ENCODE data around the gene TRIM49D2. TPM values are rescaled to one million over a fixed set of nuclear protein-coding genes. Genes with fewer than 3 reads are reported as not detected.
A peak's percentile ranks its signal among the peaks of the same experiment; 100 is the strongest.
"Not testable (repeated sequence)": the region's sequence is repeated elsewhere in the genome, so short reads cannot be mapped to it uniquely, and the experiment has no call there.

TRIM49D2 gene
- total RNA-seq: 1 to 10 TPM in 1 of 3 donors, not detected in 2; 2.5 TPM
- total RNA-seq (2013): not detected

DNA sequence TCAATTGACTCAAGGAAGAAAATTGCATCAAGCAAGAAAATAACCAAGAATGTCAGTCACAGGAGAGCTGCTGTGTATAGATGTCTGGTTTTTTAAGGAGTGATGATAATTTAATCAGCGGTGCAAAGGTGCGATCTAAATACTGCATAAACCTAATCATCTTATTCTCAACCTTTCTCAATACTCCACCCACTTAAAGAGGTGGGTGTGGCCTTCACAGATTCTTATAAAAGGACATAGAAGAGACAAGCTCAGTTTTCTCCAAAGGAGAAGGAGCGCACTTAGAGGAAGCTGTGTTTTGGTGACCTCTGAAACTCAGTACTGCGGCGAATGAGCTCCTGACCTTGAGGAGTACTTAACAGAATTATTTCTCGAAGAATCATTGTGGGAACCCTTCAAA, at the start of gene TRIM49D2:
Gene TRIM49D2 (plus strand): TSS at position 301 of the 400 bp plus-strand sequence. CDS start 2,698 bp downstream, outside the sequence.
- H3K27me3 Mint-ChIP-seq (ENCODE audit: low read depth in 2 of 2); intact Hi-C loops (cut with micrococcal nuclease); H3K4me3 Mint-ChIP-seq: not testable (repeated sequence)

DNA sequence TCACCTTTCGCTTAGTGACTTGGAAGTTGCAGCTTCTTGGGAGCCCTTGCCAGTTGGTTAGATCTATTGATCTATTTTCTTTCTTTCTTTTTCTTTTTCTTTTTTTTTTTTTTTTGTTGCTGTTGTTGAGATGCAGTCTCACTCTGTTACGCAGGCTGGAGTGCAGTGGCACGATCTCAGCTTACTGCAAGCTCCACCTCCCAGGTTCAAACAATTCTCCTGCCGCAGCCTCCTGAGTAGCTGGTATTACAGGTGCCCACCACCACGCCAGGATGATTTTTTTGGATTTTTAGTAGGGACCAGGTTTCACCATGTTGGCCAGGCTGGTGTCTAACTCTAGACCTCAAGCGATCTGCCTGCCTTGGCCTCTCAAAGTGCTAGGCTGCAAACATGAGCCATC, 46.4 kb upstream of the TRIM49D2 start:
- DNase-seq; H3K9me3 ChIP-seq (ENCODE audit: control insufficient read depth, insufficient read depth, low read length); H3K4me3 Mint-ChIP-seq; ATAC-seq; H3K27me3 Mint-ChIP-seq (ENCODE audit: low read depth in 2 of 2); H3K27me3 ChIP-seq (ENCODE audit: control insufficient read depth, insufficient read depth, low read length); H3K9me3 Mint-ChIP-seq; H3K27ac ChIP-seq (ENCODE audit: low read length); H3K27ac Mint-ChIP-seq; H3K36me3 ChIP-seq (ENCODE audit: control insufficient read depth, insufficient read depth, low read length); H3K4me1 Mint-ChIP-seq; H3K4me1 ChIP-seq (ENCODE audit: control insufficient read depth, insufficient read depth, low read length); H3K4me3 ChIP-seq (ENCODE audit: low read length); H3K36me3 Mint-ChIP-seq; intact Hi-C loops (cut with micrococcal nuclease): not testable (repeated sequence)
- whole genome bisulfite sequencing (ENCODE audit: insufficient coverage): no CpG with 5 or more reads among the region's 6 CpGs

More for the DNA sequence above, at the start of gene TRIM49D2:
- no CpG with 5 or more reads among the region's 6 CpGs for WGBS (ENCODE audit: insufficient coverage)
- not testable (repeated sequence) for H3K4me3 ChIP-seq (ENCODE audit: low read length); H3K27ac ChIP-seq (ENCODE audit: low read length); DNase-seq; H3K9me3 Mint-ChIP-seq; ATAC-seq; H3K36me3 ChIP-seq (ENCODE audit: control insufficient read depth, insufficient read depth, low read length); H3K9me3 ChIP-seq (ENCODE audit: control insufficient read depth, insufficient read depth, low read length); H3K27me3 ChIP-seq (ENCODE audit: control insufficient read depth, insufficient read depth, low read length); H3K4me1 ChIP-seq (ENCODE audit: control insufficient read depth, insufficient read depth, low read length); H3K36me3 Mint-ChIP-seq; H3K4me1 Mint-ChIP-seq; H3K27ac Mint-ChIP-seq

GRCh38 chr11:89893245-89893644, 30.6 kb upstream of the TRIM49D2 start:
- H3K36me3 Mint-ChIP-seq; H3K9me3 ChIP-seq (ENCODE audit: control insufficient read depth, insufficient read depth, low read length); intact Hi-C loops (cut with micrococcal nuclease); H3K4me1 ChIP-seq (ENCODE audit: control insufficient read depth, insufficient read depth, low read length); H3K36me3 ChIP-seq (ENCODE audit: control insufficient read depth, insufficient read depth, low read length); H3K27ac Mint-ChIP-seq; H3K27ac ChIP-seq (ENCODE audit: low read length); H3K4me1 Mint-ChIP-seq; H3K27me3 ChIP-seq (ENCODE audit: control insufficient read depth, insufficient read depth, low read length); H3K4me3 Mint-ChIP-seq; DNase-seq; H3K9me3 Mint-ChIP-seq; H3K27me3 Mint-ChIP-seq (ENCODE audit: low read depth in 2 of 2); H3K4me3 ChIP-seq (ENCODE audit: low read length): not testable (repeated sequence)
- peak in 1 of 3 donors; percentile 80 for ATAC-seq
- no CpG with 5 or more reads among the region's 3 CpGs for WGBS (ENCODE audit: insufficient coverage)

- not testable (repeated sequence) for H3K9me3 Mint-ChIP-seq
Observed at GRCh38 chr11:89900809-89901208, 23.1 kb upstream of the TRIM49D2 start.

DNA sequence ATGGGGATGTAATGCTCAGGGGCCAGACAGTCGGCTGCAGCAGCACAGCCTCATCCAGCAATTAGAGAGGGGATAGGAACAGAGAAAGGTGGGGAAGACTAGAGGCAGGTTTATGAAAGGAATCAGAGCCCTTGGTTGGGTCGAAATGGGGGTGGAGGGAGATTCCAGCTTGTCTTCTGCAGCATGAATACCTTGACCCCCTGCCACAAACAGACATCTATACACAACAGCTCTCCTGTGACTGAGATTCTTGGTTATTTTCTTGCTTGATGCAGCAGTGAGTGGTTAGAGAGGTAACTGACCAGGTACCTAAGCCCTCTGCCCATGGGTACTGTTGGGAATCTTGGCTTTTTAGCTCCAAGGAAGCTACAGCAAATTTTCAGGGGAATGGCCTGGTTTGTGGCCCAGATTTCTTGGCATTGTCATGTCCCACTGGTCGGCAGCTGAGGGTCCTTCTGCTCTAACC, 1.6 kb upstream of the TRIM49D2 start, which contains the start of gene TRIM49D1:
Gene TRIM49D1 (minus strand): TSS at position 51 of the 466 bp plus-strand sequence. CDS start 4,535 bp downstream, outside the sequence.
- no peak for DNase-seq
- Mint-ChIP-seq H3K4me1 (no peaks in the 10 kb centered on the region), H3K4me3 (no peak within 1 kb of the TSS), H3K27me3 (ENCODE audit: low read depth in 2 of 2) (no peaks in the 10 kb centered on the region), H3K36me3 (no peaks in the 10 kb centered on the region), H3K9me3 (no peaks in the 10 kb centered on the region), H3K27ac (no peak within 1 kb of the TSS)
- Histone ChIP-seq H3K4me3 (ENCODE audit: low read length) (no peak within 1 kb of the TSS), H3K27me3 (ENCODE audit: control insufficient read depth, insufficient read depth, low read length) (no peaks in the 10 kb centered on the region), H3K4me1 (ENCODE audit: control insufficient read depth, insufficient read depth, low read length) (no peaks in the 10 kb centered on the region), H3K36me3 (ENCODE audit: control insufficient read depth, insufficient read depth, low read length) (no peaks in the 10 kb centered on the region), H3K27ac (ENCODE audit: low read length) (no peak within 1 kb of the TSS), H3K9me3 (ENCODE audit: control insufficient read depth, insufficient read depth, low read length) (no peaks in the 10 kb centered on the region)
- intact Hi-C loops (cut with micrococcal nuclease): no loop called here
- 58% methylated on average over 1 of the region's 3 CpGs for WGBS (ENCODE audit: insufficient coverage)
- TF ChIP-seq, protein P1, sequence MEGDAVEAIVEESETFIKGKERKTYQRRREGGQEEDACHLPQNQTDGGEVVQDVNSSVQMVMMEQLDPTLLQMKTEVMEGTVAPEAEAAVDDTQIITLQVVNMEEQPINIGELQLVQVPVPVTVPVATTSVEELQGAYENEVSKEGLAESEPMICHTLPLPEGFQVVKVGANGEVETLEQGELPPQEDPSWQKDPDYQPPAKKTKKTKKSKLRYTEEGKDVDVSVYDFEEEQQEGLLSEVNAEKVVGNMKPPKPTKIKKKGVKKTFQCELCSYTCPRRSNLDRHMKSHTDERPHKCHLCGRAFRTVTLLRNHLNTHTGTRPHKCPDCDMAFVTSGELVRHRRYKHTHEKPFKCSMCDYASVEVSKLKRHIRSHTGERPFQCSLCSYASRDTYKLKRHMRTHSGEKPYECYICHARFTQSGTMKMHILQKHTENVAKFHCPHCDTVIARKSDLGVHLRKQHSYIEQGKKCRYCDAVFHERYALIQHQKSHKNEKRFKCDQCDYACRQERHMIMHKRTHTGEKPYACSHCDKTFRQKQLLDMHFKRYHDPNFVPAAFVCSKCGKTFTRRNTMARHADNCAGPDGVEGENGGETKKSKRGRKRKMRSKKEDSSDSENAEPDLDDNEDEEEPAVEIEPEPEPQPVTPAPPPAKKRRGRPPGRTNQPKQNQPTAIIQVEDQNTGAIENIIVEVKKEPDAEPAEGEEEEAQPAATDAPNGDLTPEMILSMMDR (IDR thresholded peaks at IDR 0.05): no peak
- no peak for ATAC-seq

More at GRCh38 chr11:89900809-89901208, 23.1 kb upstream of the TRIM49D2 start:
- H3K36me3 Mint-ChIP-seq; intact Hi-C loops (cut with micrococcal nuclease); H3K27ac Mint-ChIP-seq; H3K4me1 Mint-ChIP-seq; DNase-seq; H3K4me3 ChIP-seq (ENCODE audit: low read length); H3K4me1 ChIP-seq (ENCODE audit: control insufficient read depth, insufficient read depth, low read length); H3K9me3 ChIP-seq (ENCODE audit: control insufficient read depth, insufficient read depth, low read length); H3K27me3 Mint-ChIP-seq (ENCODE audit: low read depth in 2 of 2); H3K27ac ChIP-seq (ENCODE audit: low read length); H3K27me3 ChIP-seq (ENCODE audit: control insufficient read depth, insufficient read depth, low read length); H3K4me3 Mint-ChIP-seq; H3K36me3 ChIP-seq (ENCODE audit: control insufficient read depth, insufficient read depth, low read length): not testable (repeated sequence)
- no CpG with 5 or more reads among the region's 14 CpGs for WGBS (ENCODE audit: insufficient coverage)
- peak in 1 of 3 donors; percentile 34 for ATAC-seq

GRCh38 chr11:89960833-89961232, 37.0 kb downstream of the TRIM49D2 start:
- H3K27me3 Mint-ChIP-seq (ENCODE audit: low read depth in 2 of 2); H3K4me1 Mint-ChIP-seq; H3K27me3 ChIP-seq (ENCODE audit: control insufficient read depth, insufficient read depth, low read length); H3K4me3 Mint-ChIP-seq; H3K9me3 ChIP-seq (ENCODE audit: control insufficient read depth, insufficient read depth, low read length); H3K27ac Mint-ChIP-seq; DNase-seq; H3K36me3 Mint-ChIP-seq; H3K4me1 ChIP-seq (ENCODE audit: control insufficient read depth, insufficient read depth, low read length); H3K9me3 Mint-ChIP-seq; ATAC-seq; H3K4me3 ChIP-seq (ENCODE audit: low read length); H3K36me3 ChIP-seq (ENCODE audit: control insufficient read depth, insufficient read depth, low read length); intact Hi-C loops (cut with micrococcal nuclease); H3K27ac ChIP-seq (ENCODE audit: low read length): not testable (repeated sequence)
- WGBS (ENCODE audit: insufficient coverage): no CpG with 5 or more reads among the region's 6 CpGs

DNA sequence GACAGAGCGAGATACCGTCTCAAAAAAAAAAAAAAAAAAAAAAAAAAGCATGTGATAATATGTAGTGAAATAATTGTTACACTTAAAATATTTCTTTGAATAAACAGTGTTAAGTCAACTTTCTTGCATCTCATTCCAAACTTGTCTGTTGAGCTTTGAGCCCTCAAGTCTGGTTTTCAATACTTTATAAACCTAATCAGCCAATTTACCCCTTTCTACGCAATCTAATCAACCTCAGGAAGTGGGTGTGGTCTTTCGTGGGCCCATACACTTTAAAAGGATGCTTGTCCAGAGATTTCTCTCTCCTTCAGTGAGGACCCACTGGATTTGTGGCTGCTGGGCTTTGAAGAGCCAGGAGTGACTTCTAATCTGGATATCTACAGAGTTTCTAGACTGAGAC, 41.9 kb downstream of the TRIM49D2 start, which contains the start of gene TRIM64:
Gene TRIM64 (plus strand): TSS at position 301 of the 400 bp plus-strand sequence. CDS start 2,467 bp downstream, outside the sequence.
- ATAC-seq; intact Hi-C loops (cut with micrococcal nuclease): not testable (repeated sequence)
- no CpG with 5 or more reads among the region's 4 CpGs for WGBS (ENCODE audit: insufficient coverage)

More for the DNA sequence above, 41.9 kb downstream of the TRIM49D2 start, which contains the start of gene TRIM64:
- not testable (repeated sequence) for H3K4me3 ChIP-seq (ENCODE audit: low read length); H3K27me3 Mint-ChIP-seq (ENCODE audit: low read depth in 2 of 2); H3K27ac ChIP-seq (ENCODE audit: low read length); DNase-seq; H3K4me1 Mint-ChIP-seq; H3K4me3 Mint-ChIP-seq; H3K36me3 ChIP-seq (ENCODE audit: control insufficient read depth, insufficient read depth, low read length); H3K27ac Mint-ChIP-seq; H3K9me3 Mint-ChIP-seq; H3K27me3 ChIP-seq (ENCODE audit: control insufficient read depth, insufficient read depth, low read length); H3K9me3 ChIP-seq (ENCODE audit: control insufficient read depth, insufficient read depth, low read length); H3K4me1 ChIP-seq (ENCODE audit: control insufficient read depth, insufficient read depth, low read length); H3K36me3 Mint-ChIP-seq

Measured in natural killer cell (primary cell).